ENCODE measurements around the gene KRTAP5-1. TPM values are rescaled to one million over a fixed set of nuclear protein-coding genes. Genes with fewer than 3 reads are reported as not detected.
"Not testable (repeated sequence)": the region's sequence is repeated elsewhere in the genome, so short reads cannot be mapped to it uniquely, and the experiment has no call there.

The KRTAP5-1 gene
- total RNA-seq, 1 experiment from 2014 or later, result not detected

DNA sequence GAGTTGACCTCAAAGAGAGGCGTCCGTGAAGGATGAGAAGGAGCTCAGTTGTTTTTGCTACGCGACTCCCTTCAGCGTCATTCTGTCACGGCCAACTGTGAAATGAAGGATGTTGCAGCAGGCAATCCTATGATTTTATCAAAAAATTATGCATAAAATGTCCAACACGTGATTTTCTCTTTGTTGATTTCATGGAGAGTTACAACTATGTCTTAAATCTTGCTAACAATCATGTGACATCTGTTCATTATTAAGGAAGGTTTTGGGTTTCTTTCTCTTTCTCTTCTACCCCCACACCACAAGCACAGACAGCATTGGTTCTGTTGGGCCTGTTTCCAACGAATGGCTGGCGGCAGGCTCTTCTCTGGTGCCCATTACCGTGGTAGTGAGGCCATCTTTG lies 33.1 kb upstream of the KRTAP5-1 start:
- no peak for TF ChIP-seq EZH2 (IDR thresholded peaks at IDR 0.05; ENCODE audit: low read length, unreplicated experiment)
- no peak for TF ChIP-seq EZH2phosphoT487 (IDR thresholded peaks at IDR 0.05; ENCODE audit: borderline replicate concordance, low read length)
- TF ChIP-seq, protein P1, sequence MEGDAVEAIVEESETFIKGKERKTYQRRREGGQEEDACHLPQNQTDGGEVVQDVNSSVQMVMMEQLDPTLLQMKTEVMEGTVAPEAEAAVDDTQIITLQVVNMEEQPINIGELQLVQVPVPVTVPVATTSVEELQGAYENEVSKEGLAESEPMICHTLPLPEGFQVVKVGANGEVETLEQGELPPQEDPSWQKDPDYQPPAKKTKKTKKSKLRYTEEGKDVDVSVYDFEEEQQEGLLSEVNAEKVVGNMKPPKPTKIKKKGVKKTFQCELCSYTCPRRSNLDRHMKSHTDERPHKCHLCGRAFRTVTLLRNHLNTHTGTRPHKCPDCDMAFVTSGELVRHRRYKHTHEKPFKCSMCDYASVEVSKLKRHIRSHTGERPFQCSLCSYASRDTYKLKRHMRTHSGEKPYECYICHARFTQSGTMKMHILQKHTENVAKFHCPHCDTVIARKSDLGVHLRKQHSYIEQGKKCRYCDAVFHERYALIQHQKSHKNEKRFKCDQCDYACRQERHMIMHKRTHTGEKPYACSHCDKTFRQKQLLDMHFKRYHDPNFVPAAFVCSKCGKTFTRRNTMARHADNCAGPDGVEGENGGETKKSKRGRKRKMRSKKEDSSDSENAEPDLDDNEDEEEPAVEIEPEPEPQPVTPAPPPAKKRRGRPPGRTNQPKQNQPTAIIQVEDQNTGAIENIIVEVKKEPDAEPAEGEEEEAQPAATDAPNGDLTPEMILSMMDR (conservative IDR thresholded peaks at IDR 0.05; ENCODE audit: low read depth, low read length), result no peak
- Histone ChIP-seq H3K4me3 (ENCODE audit: low read length) (no peak overlapping the region), H3K4me2 (ENCODE audit: low read length) (no peak overlapping the region), H4K20me1 (ENCODE audit: low read length) (no peaks in the 10 kb centered on the region), H3K36me3 (ENCODE audit: low read depth, low read length) (no peaks in the 10 kb centered on the region), H2AFZ (ENCODE audit: low read length) (no peak overlapping the region), H3K9me2 (replicated peaks; ENCODE audit: low read length) (no peaks in the 10 kb centered on the region), H3K4me1 (ENCODE audit: insufficient read depth, low read length) (no peaks in the 10 kb centered on the region), H3K9me3 (ENCODE audit: low read length) (no peaks in the 10 kb centered on the region), H3K79me2 (ENCODE audit: low read length) (no peaks in the 10 kb centered on the region), H3K9ac (ENCODE audit: low read length) (no peak overlapping the region), H3K27ac (ENCODE audit: low read length) (no peak overlapping the region), H3F3A (ENCODE audit: low read length, unreplicated experiment) (no peaks in the 10 kb centered on the region), H3K27me3 (ENCODE audit: low read length) (peaks cover 32% of the 10 kb centered on the region)
- CTCF ChIA-PET, result interaction anchor here (0.7 kb wide), 1 partner anchor 71 kb away, joined by 3 read pairs; no protein-coding TSS in a partner anchor
- POLR2A ChIA-PET (ENCODE audit: unreplicated experiment), result no interaction called here
- no TSS peak for BruUV-seq (replicated peaks)
- intact Hi-C loops (cut with micrococcal nuclease), result no loop called here
- no peak for DNase-seq
- ATAC-seq, result no peak

DNA sequence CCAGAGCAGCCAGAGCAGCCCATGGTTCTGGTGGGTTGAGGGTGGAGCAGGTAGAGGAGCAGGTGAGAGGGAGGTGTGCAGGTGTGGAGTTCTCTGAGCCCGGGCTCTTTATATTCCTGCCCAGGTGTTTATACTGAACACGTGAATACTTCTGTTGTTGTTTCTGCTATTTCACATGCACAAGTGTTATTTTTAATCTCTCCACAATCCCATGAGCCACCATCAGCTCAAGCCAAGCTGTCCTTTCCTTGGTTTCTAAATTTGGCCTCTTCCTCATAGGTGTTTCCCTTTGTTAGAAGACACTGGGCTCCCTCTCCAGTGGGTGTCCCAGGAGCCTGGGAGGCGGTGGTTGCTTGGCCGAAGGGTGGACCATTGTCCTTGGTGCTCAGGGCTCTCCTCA lies 23.3 kb upstream of the KRTAP5-1 start, which contains the start of gene KRTAP5-3:
TSS of gene KRTAP5-3 (minus strand) at position 101 of the 400 bp plus-strand sequence. CDS start at position 23, 78 bp downstream.
- Histone ChIP-seq H3K9me2 (replicated peaks; ENCODE audit: low read length) (no peaks in the 10 kb centered on the region), H3K36me3 (ENCODE audit: low read depth, low read length) (no peaks in the 10 kb centered on the region), H4K20me1 (ENCODE audit: low read length) (no peaks in the 10 kb centered on the region), H3K27ac (ENCODE audit: low read length) (no peak within 1 kb of the TSS), H3K4me2 (ENCODE audit: low read length) (no peak within 1 kb of the TSS), H3F3A (ENCODE audit: low read length, unreplicated experiment) (no peaks in the 10 kb centered on the region), H3K27me3 (ENCODE audit: low read length) (peaks cover 20% of the 10 kb centered on the region), H3K79me2 (ENCODE audit: low read length) (no peaks in the 10 kb centered on the region), H3K9ac (ENCODE audit: low read length) (no peak within 1 kb of the TSS), H3K9me3 (ENCODE audit: low read length) (no peaks in the 10 kb centered on the region), H2AFZ (ENCODE audit: low read length) (no peak within 1 kb of the TSS), H3K4me1 (ENCODE audit: insufficient read depth, low read length) (no peaks in the 10 kb centered on the region), H3K4me3 (ENCODE audit: low read length) (no peak within 1 kb of the TSS)
- no peak for ATAC-seq
- ChIA-PET CTCF (no interaction called here), POLR2A (ENCODE audit: unreplicated experiment) (interaction anchor here (0.6 kb wide), 1 partner anchor 24 kb away, joined by 26 read pairs; no protein-coding TSS in a partner anchor)
- no peak for TF ChIP-seq EZH2phosphoT487 (IDR thresholded peaks at IDR 0.05; ENCODE audit: borderline replicate concordance, low read length)
- TF ChIP-seq EZH2 (IDR thresholded peaks at IDR 0.05; ENCODE audit: low read length, unreplicated experiment), result no peak
- TF ChIP-seq, protein P1 (conservative IDR thresholded peaks at IDR 0.05; ENCODE audit: low read depth, low read length), result no peak
- BruUV-seq (replicated peaks), result no TSS peak
- DNase-seq, result no peak
- intact Hi-C loops (cut with micrococcal nuclease), result no loop called here

DNA sequence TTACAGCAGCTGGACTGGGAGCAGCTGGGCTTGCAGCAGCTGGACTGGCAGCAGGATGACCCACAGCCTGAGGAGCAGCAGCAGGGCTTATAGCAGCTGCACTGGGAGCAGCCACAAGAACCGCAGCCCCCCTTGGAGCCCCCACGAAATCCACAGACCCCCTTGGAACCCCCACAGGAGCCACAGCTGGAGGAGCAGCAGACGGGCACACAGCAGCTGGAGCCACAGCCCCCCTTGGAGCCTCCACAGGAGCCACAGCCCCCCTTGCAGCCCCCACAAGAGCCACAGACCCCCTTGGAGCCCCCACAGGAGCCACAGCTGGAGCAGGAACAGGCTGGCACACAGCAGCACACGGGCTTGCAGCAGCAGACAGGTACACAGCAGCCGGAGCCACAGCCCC lies 22.8 kb upstream of the KRTAP5-1 start:
- H3K4me1 ChIP-seq (ENCODE audit: insufficient read depth, low read length); H3K4me3 ChIP-seq (ENCODE audit: low read length); BruUV-seq (replicated peaks); H3K36me3 ChIP-seq (ENCODE audit: low read depth, low read length); H3K27ac ChIP-seq (ENCODE audit: low read length); intact Hi-C loops (cut with micrococcal nuclease); H4K20me1 ChIP-seq (ENCODE audit: low read length); DNase-seq; H3K79me2 ChIP-seq (ENCODE audit: low read length); H3K9me3 ChIP-seq (ENCODE audit: low read length); H3K9me2 ChIP-seq (replicated peaks; ENCODE audit: low read length); H2AFZ ChIP-seq (ENCODE audit: low read length); H3K9ac ChIP-seq (ENCODE audit: low read length); H3F3A ChIP-seq (ENCODE audit: low read length, unreplicated experiment); H3K4me2 ChIP-seq (ENCODE audit: low read length); CTCF ChIA-PET; ATAC-seq: not testable (repeated sequence)
- H3K27me3 ChIP-seq (ENCODE audit: low read length), result peaks cover 16% of the 10 kb centered on the region
- POLR2A ChIA-PET (ENCODE audit: unreplicated experiment), result interaction anchor here (0.6 kb wide), 1 partner anchor 24 kb away, joined by 26 read pairs; no protein-coding TSS in a partner anchor

DNA sequence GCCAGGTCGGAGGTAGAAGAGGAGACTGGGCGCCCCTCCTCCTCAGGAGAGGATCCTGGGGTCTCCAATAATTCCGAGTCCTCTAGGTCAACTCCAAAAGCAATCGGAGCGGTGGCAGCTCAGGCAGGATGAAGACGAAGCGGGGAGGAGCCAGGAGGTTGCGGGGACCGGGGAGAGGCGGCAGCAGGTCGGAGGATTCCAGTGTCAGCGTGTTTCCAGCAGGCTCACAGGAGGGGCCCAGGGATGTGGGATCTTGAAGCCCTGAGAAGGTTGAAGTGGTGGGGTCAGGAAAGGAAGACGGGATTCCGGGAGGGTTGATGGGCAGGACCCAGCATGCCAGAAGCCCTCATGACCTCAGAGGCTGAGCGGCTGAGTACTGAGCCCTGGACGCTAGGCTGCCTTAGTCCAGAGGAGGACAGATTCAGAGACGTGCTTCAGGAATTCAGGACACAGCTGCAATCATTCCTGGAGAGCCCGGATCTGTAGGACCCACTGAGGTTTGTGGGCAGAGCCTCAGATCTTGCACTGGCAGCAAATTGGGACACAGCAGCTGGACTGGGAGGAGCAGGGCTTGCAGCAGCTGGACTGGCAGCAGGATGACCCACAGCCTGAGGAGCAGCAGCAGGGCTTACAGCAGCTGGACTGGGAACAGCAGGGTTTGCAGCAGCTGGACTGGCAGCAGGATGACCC lies 22.2 kb upstream of the KRTAP5-1 start:
- H3K27ac ChIP-seq (ENCODE audit: low read length); H2AFZ ChIP-seq (ENCODE audit: low read length); H3K9me3 ChIP-seq (ENCODE audit: low read length); H3K79me2 ChIP-seq (ENCODE audit: low read length); DNase-seq; H3F3A ChIP-seq (ENCODE audit: low read length, unreplicated experiment); intact Hi-C loops (cut with micrococcal nuclease); BruUV-seq (replicated peaks); H4K20me1 ChIP-seq (ENCODE audit: low read length); H3K36me3 ChIP-seq (ENCODE audit: low read depth, low read length); H3K4me2 ChIP-seq (ENCODE audit: low read length); ATAC-seq; H3K9me2 ChIP-seq (replicated peaks; ENCODE audit: low read length); H3K9ac ChIP-seq (ENCODE audit: low read length); CTCF ChIA-PET; POLR2A ChIA-PET (ENCODE audit: unreplicated experiment); H3K4me3 ChIP-seq (ENCODE audit: low read length); H3K4me1 ChIP-seq (ENCODE audit: insufficient read depth, low read length): not testable (repeated sequence)
- peaks cover 16% of the 10 kb centered on the region for H3K27me3 ChIP-seq (ENCODE audit: low read length)

DNA sequence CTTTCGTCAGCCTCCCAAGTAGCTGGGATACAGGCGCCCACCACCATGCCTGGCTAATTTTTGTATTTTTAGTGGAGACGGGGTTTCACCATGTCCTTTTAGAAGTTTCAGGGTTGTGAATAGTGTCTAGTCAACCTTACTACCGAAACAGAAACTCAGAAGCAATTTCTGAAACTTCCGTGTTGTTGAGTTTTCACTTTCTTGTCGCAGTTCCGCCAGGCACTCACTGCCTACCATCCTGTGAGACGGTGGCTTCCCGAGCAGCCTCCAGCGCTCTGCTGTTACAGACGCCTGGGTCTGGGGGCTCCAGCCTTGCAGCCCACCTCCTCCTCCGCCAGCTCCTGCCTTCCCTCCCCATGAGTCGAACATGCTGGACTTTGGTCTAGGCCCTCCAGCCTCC lies 20.8 kb upstream of the KRTAP5-1 start:
- H3K4me1 ChIP-seq (ENCODE audit: insufficient read depth, low read length); H3K36me3 ChIP-seq (ENCODE audit: low read depth, low read length); H3K9ac ChIP-seq (ENCODE audit: low read length); DNase-seq; H3F3A ChIP-seq (ENCODE audit: low read length, unreplicated experiment); H3K79me2 ChIP-seq (ENCODE audit: low read length); H2AFZ ChIP-seq (ENCODE audit: low read length); intact Hi-C loops (cut with micrococcal nuclease); H3K9me3 ChIP-seq (ENCODE audit: low read length); H4K20me1 ChIP-seq (ENCODE audit: low read length); POLR2A ChIA-PET (ENCODE audit: unreplicated experiment); H3K9me2 ChIP-seq (replicated peaks; ENCODE audit: low read length); BruUV-seq (replicated peaks); ATAC-seq; H3K27ac ChIP-seq (ENCODE audit: low read length); H3K4me2 ChIP-seq (ENCODE audit: low read length); H3K4me3 ChIP-seq (ENCODE audit: low read length): not testable (repeated sequence)
- peaks cover 26% of the 10 kb centered on the region for H3K27me3 ChIP-seq (ENCODE audit: low read length)
- CTCF ChIA-PET, result interaction anchor here (1.2 kb wide), 1 partner anchor 11 kb away, joined by 3 read pairs; no protein-coding TSS in a partner anchor
